H1 (cell line): ENCODE results near the gene RPL6. TPM values are rescaled to one million over a fixed set of nuclear protein-coding genes. Genes with fewer than 3 reads are reported as not detected.

Experiments used
- ASH2L ChIP-seq: fragments of 200-600, 300-600 bp; sonication (generic); IDR thresholded peaks from one replicate; pipeline ENCODE4 v1.7.1; 2017; ENCODE audit warnings: low read length
- CREB1 ChIP-seq: IDR thresholded peaks from 2 replicates; pipeline ENCODE4 v1.6.1; 2012; ENCODE audit warnings: inconsistent platforms
- EGR1 ChIP-seq: IDR thresholded peaks from 2 replicates; pipeline ENCODE4 v1.6.1; 2011; ENCODE audit warnings: low read depth, low read length, borderline replicate concordance
- HDAC2 ChIP-seq, 2 experiments: fragments of 300-600 bp in 1 of 2; sonication (generic) in 1 of 2; IDR thresholded peaks; 2 replicates each; pipeline ENCODE4 v1.6.1; 2011 to 2012; ENCODE audit warnings: low read depth in 2 of 2, low read length in 2 of 2, mild to moderate bottlenecking in 2 of 2, moderate library complexity in 2 of 2, borderline replicate concordance in 1 of 2, inconsistent platforms in 1 of 2
- KDM1A ChIP-seq: fragments of 200-600, 300-600 bp; sonication (generic); IDR thresholded peaks from 2 replicates; pipeline ENCODE4 v1.7.1; 2016; ENCODE audit warnings: mild to moderate bottlenecking, low read length, borderline replicate concordance
- KDM4A ChIP-seq: IDR thresholded peaks from one replicate; pipeline ENCODE4 v1.7.1; 2012; ENCODE audit warnings: low read depth, mild to moderate bottlenecking, moderate library complexity, low read length, inconsistent platforms; ENCODE audit not compliant: severe bottlenecking
- POLR2A ChIP-seq, 2 experiments: IDR thresholded peaks; 1 replicate in 1 of 2; 2 replicates in 1 of 2; pipeline ENCODE4 v1.6.1; 2011; ENCODE audit warnings: low read depth in 2 of 2, low read length in 2 of 2, mild to moderate bottlenecking in 2 of 2; ENCODE audit errors: control extremely low read depth in 1 of 2
- RAD21 ChIP-seq, 2 experiments: IDR thresholded peaks in 1 of 2; conservative IDR thresholded peaks in 1 of 2; 2 replicates each; pipeline ENCODE4 v1.6.1; 2011; ENCODE audit warnings: low read depth in 2 of 2, low read length in 2 of 2, improper control_type of control experiment in 1 of 2, inconsistent platforms in 1 of 2, mild to moderate bottlenecking in 1 of 2, moderate library complexity in 1 of 2
- RFX5 ChIP-seq: IDR thresholded peaks from 2 replicates; pipeline ENCODE4 v1.6.1; 2011; ENCODE audit warnings: low read depth, low read length, improper control_type of control experiment, borderline replicate concordance
- SIN3A ChIP-seq, 2 experiments: IDR thresholded peaks in 1 of 2; conservative IDR thresholded peaks in 1 of 2; 2 replicates each; pipeline ENCODE4 v1.6.1; 2011 to 2012; ENCODE audit warnings: low read length in 2 of 2, improper control_type of control experiment in 1 of 2, low read depth in 1 of 2, mild to moderate bottlenecking in 1 of 2
- SP4 ChIP-seq: IDR thresholded peaks from 2 replicates; pipeline ENCODE4 v1.6.1; 2012; ENCODE audit warnings: low read length, inconsistent platforms
- SRF ChIP-seq: IDR thresholded peaks from 2 replicates; pipeline ENCODE4 v1.6.1; 2011; ENCODE audit warnings: mild to moderate bottlenecking, low read depth, low read length, moderate library complexity
- TAF1 ChIP-seq: IDR thresholded peaks from 2 replicates; pipeline ENCODE4 v1.6.1; 2011; ENCODE audit warnings: mild to moderate bottlenecking, low read depth, low read length
- TBP ChIP-seq: IDR thresholded peaks from 2 replicates; pipeline ENCODE4 v1.6.1; 2011; ENCODE audit warnings: low read depth, low read length, improper control_type of control experiment
- polyA plus RNA-seq, 7 experiments: library from polyadenylated mRNA; depleted of rRNA in 3 of 7; stranded (reverse) in 5 of 7; unstranded in 2 of 7; fragments of >200 nt in 5 of 7; fragments of 200-250 nt in 2 of 7; gene quantifications; 1 replicate in 5 of 7; 2 replicates in 1 of 7; 4 replicates in 1 of 7; pipeline versions ENCODE4 v1.2.1 to v1.2.3, GENCODE V29; 2011 to 2013; ENCODE audit warnings: missing spikeins in 2 of 7, mixed read lengths in 2 of 7
- total RNA-seq: library from RNA; stranded (reverse); fragmentation: NEBNext Ultra II Directional; extraction: Animal tissue kit (Norgen Biotek cat#: 25700); gene quantifications from 2 replicates; pipeline ENCODE4 v1.2.1, GENCODE V29; 2021
- TF ChIP-seq, protein P1 (sequence below): IDR thresholded peaks from 2 replicates; pipeline ENCODE4 v1.6.1; 2012; ENCODE audit warnings: inconsistent platforms
- TF ChIP-seq, protein P2 (sequence below), 3 experiments: IDR thresholded peaks; 1 replicate in 2 of 3; 2 replicates in 1 of 3; pipeline versions ENCODE4 v1.5.1 to v1.6.1; 2011; ENCODE audit warnings: low read length in 3 of 3, mild to moderate bottlenecking in 3 of 3, inconsistent platforms in 2 of 3, low read depth in 1 of 3, moderate library complexity in 1 of 3; ENCODE audit not compliant: insufficient read depth in 1 of 3; ENCODE audit errors: control extremely low read depth in 1 of 3
- TF ChIP-seq, protein P3 (sequence below): IDR thresholded peaks from 2 replicates; pipeline ENCODE4 v1.6.1; 2011; ENCODE audit warnings: low read depth, mild to moderate bottlenecking, low read length; ENCODE audit not compliant: insufficient read depth

RPL6 gene
- total and polyA plus RNA-seq, 2 of the 8 experiments (the other 6 are each of a cell fraction or from before 2014, with no cell fraction given) = 1,073 to 1,643 TPM

DNA sequence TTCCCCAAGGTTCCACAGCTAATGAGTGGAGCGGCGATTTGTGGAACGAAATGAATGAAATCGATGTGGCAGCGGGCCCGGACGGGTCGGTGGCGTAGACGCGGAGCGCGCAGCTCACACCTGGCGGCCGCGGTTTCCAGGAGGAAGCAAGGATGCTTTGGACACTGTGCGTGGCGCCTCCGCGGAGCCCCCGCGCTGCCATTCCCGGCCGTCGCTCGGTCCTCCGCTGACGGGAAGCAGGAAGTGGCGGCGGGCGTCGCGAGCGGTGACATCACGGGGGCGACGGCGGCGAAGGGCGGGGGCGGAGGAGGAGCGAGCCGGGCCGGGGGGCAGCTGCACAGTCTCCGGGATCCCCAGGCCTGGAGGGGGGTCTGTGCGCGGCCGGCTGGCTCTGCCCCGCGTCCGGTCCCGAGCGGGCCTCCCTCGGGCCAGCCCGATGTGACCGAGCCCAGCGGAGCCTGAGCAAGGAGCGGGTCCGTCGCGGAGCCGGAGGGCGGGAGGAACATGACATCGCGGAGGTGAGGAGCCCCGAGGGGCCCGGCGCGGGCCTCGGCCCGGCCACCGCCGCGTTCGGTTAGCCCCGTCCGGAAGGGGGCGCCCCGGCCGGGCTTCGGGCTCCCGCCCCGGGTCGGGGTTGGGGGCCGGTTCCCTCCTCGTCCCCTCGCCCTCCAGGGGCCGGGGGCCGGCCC is 9.3 kb upstream of the RPL6 start, which contains the start of gene PTPN11 (continued):
- TF ChIP-seq, protein P1, sequence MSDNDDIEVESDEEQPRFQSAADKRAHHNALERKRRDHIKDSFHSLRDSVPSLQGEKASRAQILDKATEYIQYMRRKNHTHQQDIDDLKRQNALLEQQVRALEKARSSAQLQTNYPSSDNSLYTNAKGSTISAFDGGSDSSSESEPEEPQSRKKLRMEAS = peak; percentile 47; the same call in 1 of the 2 replicates
- TF ChIP-seq RAD21 (IDR thresholded peaks at IDR 0.05 in 1 of 2, conservative IDR thresholded peaks at IDR 0.05 in 1 of 2; ENCODE audit: low read depth in 2 of 2, low read length in 2 of 2) = peak in 1 of 2 experiments; percentile 14; a peak in 1 of 4 replicates
- TF ChIP-seq POLR2A (IDR thresholded peaks at IDR 0.05; ENCODE audit: control extremely low read depth in 1 of 2, low read depth in 2 of 2, low read length in 2 of 2) = peak; percentile 80 to 88
- TF ChIP-seq KDM1A = peak; percentile 70; the same call in 1 of the 2 replicates
- TF ChIP-seq TAF1 = peak; percentile 86
- TF ChIP-seq TBP = peak; percentile 64; the same call in 1 of the 2 replicates
- TF ChIP-seq SP4 = no peak
- TF ChIP-seq HDAC2 (IDR thresholded peaks at IDR 0.05; ENCODE audit: borderline replicate concordance in 1 of 2, low read depth in 2 of 2, low read length in 2 of 2) = peak; percentile 11 to 17; a peak in 1 of 4 replicates
- no peak for TF ChIP-seq RFX5
- TF ChIP-seq, protein P2, sequence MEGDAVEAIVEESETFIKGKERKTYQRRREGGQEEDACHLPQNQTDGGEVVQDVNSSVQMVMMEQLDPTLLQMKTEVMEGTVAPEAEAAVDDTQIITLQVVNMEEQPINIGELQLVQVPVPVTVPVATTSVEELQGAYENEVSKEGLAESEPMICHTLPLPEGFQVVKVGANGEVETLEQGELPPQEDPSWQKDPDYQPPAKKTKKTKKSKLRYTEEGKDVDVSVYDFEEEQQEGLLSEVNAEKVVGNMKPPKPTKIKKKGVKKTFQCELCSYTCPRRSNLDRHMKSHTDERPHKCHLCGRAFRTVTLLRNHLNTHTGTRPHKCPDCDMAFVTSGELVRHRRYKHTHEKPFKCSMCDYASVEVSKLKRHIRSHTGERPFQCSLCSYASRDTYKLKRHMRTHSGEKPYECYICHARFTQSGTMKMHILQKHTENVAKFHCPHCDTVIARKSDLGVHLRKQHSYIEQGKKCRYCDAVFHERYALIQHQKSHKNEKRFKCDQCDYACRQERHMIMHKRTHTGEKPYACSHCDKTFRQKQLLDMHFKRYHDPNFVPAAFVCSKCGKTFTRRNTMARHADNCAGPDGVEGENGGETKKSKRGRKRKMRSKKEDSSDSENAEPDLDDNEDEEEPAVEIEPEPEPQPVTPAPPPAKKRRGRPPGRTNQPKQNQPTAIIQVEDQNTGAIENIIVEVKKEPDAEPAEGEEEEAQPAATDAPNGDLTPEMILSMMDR (IDR thresholded peaks at IDR 0.05; ENCODE audit: control extremely low read depth in 1 of 3, insufficient read depth in 1 of 3, low read depth in 1 of 3, low read length in 3 of 3) = peak; percentile 51 to 65 (median 53)
- TF ChIP-seq, protein P3, sequence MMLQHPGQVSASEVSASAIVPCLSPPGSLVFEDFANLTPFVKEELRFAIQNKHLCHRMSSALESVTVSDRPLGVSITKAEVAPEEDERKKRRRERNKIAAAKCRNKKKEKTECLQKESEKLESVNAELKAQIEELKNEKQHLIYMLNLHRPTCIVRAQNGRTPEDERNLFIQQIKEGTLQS = peak; percentile 95
- TF ChIP-seq KDM4A = peak; percentile 98
- TF ChIP-seq SRF = peak; percentile 81
- TF ChIP-seq ASH2L = peak; percentile 99
- TF ChIP-seq CREB1 = peak; percentile 99
- TF ChIP-seq SIN3A (conservative IDR thresholded peaks at IDR 0.05 in 1 of 2, IDR thresholded peaks at IDR 0.05 in 1 of 2; ENCODE audit: low read depth in 1 of 2, low read length in 2 of 2) = peak; percentile 79 to 96; a peak in 3 of 4 replicates
- peak; percentile 37; the same call in 1 of the 2 replicates for TF ChIP-seq EGR1
